ENCODE data around the gene EFNA5. TPM values are rescaled to one million over a fixed set of nuclear protein-coding genes. Genes with fewer than 3 reads are reported as not detected.

The EFNA5 gene
- total and polyA plus RNA-seq, 2 experiments from 2014 or later = 7.5 to 10.1 TPM

DNA sequence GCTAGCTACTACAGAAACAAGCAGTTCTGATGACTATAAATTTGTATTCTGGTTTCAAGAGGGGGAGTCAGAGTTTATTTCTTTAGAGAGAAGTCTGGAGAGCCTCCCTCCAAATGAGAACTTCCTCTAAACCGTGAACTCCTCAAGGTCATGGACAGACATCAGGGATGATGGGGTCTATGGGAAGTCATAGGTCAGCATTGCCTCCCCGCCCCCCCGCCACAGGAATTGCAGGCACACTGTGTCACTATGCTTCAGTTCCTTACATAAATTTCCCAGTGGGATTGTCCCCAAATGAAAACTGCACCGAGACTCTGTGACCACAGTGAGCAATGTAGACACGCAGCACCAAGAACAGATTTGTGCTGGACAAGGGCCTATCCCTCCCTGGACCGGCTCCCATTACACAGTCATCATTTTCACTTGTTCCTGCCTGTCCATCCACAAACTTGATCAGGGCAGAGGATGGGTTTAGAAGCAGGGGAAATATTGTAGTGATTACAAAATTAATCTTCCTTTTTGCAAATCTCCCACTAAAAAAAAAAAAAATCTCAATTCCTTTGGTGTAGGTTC is 300.3 kb downstream of the EFNA5 start (continued):
- no peak for TF ChIP-seq REST (IDR thresholded peaks at IDR 0.05; ENCODE audit: unreplicated experiment)
- TF ChIP-seq ZNF114 (CRISPR knock-in tag; IDR thresholded peaks at IDR 0.05) = no peak
- TF ChIP-seq NANOG (IDR thresholded peaks at IDR 0.05; ENCODE audit: borderline replicate concordance) = no peak
- no peak for TF ChIP-seq STAT1 (IDR thresholded peaks at IDR 0.05; ENCODE audit: unreplicated experiment)

DNA sequence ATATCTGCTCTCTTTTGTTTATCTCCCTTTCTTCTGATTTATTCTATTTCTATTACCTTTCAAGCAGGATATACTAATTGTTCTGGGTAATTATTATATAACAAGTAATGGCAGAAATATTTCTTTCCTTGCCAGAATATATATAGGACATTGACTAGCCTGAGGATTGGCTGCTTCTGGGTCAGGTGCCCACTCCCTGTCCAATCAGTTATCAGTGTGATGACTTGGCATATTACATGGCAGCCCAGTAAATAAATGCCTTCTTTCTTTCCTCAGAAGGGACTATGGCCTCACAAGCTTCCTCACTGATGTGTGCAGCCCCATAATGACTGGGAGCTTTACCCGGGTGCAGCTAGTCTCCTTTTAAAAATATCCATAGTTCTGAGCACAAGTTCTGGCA is 301.1 kb downstream of the EFNA5 start:
- Mint-ChIP-seq H3K27me3 (ENCODE audit: insufficient read depth, low read depth, poor library complexity) (peaks cover 2% of the 10 kb centered on the region), H3K4me3 (no peak overlapping the region), H3K4me1 (peaks cover 40% of the 10 kb centered on the region), H3K36me3 (ENCODE audit: low read depth) (no peaks in the 10 kb centered on the region), H3K27ac (no peak overlapping the region), H3K9me3 (no peaks in the 10 kb centered on the region)
- no peaks in the 10 kb centered on the region for H3K36me3 ChIP-seq (ENCODE audit: insufficient read depth)
- TF ChIP-seq ZNF114 (CRISPR knock-in tag; IDR thresholded peaks at IDR 0.05) (no peak), EZH2 (IDR thresholded peaks at IDR 0.05; ENCODE audit: low read depth, unreplicated experiment) (no peak), REST (IDR thresholded peaks at IDR 0.05; ENCODE audit: unreplicated experiment) (no peak), ZNF331 (CRISPR knock-in tag; IDR thresholded peaks at IDR 0.05; ENCODE audit: low read depth) (no peak), CTCF (conservative IDR thresholded peaks at IDR 0.05; ENCODE audit: low read depth in 2 of 2) (no peak), ZNF462 (CRISPR knock-in tag; IDR thresholded peaks at IDR 0.05) (no peak)
- no peak overlapping the region for H3K4me2 ChIP-seq
- no peaks in the 10 kb centered on the region for H3F3A ChIP-seq (replicated peaks; ENCODE audit: low read depth)
- H3K79me2 ChIP-seq (replicated peaks; ENCODE audit: insufficient read depth) = no peaks in the 10 kb centered on the region
- peaks cover 6% of the 10 kb centered on the region; the same call in 1 of the 2 replicates for H3K9me2 ChIP-seq (ENCODE audit: insufficient read depth)
- ATAC-seq = no peak
- H4K20me1 ChIP-seq (replicated peaks; ENCODE audit: insufficient read depth) = no peaks in the 10 kb centered on the region
- peaks cover 36% of the 10 kb centered on the region for H3K4me1 ChIP-seq (ENCODE audit: insufficient read depth)
- H3K27me3 ChIP-seq (ENCODE audit: insufficient read depth) = no peaks in the 10 kb centered on the region
- H3K4me3 ChIP-seq = no peak overlapping the region
- H3K27ac ChIP-seq (ENCODE audit: low read depth) = no peak overlapping the region
- no peak overlapping the region for H2AFZ ChIP-seq
- no peak for DNase-seq (ENCODE audit: low spot score)
